ENCODE data around the gene DYNLT1. TPM values are rescaled to one million over a fixed set of nuclear protein-coding genes. Genes with fewer than 3 reads are reported as not detected.

Gene DYNLT1
- total and polyA plus RNA-seq, 10 of the 15 experiments (the other 5 are each of a cell fraction or from before 2014, with no cell fraction given): 33.6 to 298 (median 89.2) TPM

GRCh38 chr6:158625881-158626305 lies 18.6 kb downstream of the DYNLT1 start:
- Histone ChIP-seq H3K79me2 (ENCODE audit: control insufficient read depth, insufficient read depth, low read length) (no peaks in the 10 kb centered on the region), H3K27me3 (replicated peaks in 1 of 2; ENCODE audit: control insufficient read depth in 2 of 2, insufficient read depth in 2 of 2, low read length in 1 of 2) (no peaks in the 10 kb centered on the region), H3K4me1 (ENCODE audit: control insufficient read depth, insufficient read depth, low read length) (no peaks in the 10 kb centered on the region; the same call in 1 of the 2 replicates), H3K27ac (ENCODE audit: control insufficient read depth, insufficient read depth) (no peak overlapping the region), H3K4me2 (ENCODE audit: control insufficient read depth, insufficient read depth) (no peak overlapping the region), H3K9ac (ENCODE audit: control insufficient read depth, insufficient read depth, low read length) (no peak overlapping the region), H3K4me3 (no peak overlapping the region), H2AFZ (ENCODE audit: control insufficient read depth, low read depth, low read length) (no peak overlapping the region), H3K9me3 (replicated peaks; ENCODE audit: control insufficient read depth, insufficient read depth, low read length) (no peaks in the 10 kb centered on the region), H3K36me3 (ENCODE audit: control insufficient read depth in 2 of 2, insufficient read depth in 2 of 2, low read length in 1 of 2) (peaks cover 9 to 29% of the 10 kb centered on the region in 2 experiments), H4K20me1 (ENCODE audit: control insufficient read depth, insufficient read depth) (no peaks in the 10 kb centered on the region)
- ChIA-PET RAD21 (ENCODE audit: unreplicated experiment) (no interaction called here), SMC1A (ENCODE audit: uncharacterized antibody, unreplicated experiment) (no interaction called here), CTCF (interaction anchor here (1.2 kb wide), 1 partner anchor 24 kb away, joined by 4 read pairs; the partner anchor contains the start of gene SYTL3), POLR2A (no interaction called here)
- no TSS peak for BruUV-seq (replicated peaks)
- no peak for ATAC-seq
- TF ChIP-seq NR2C1 (IDR thresholded peaks at IDR 0.05) (no peak), POLR2AphosphoS5 (IDR thresholded peaks at IDR 0.05; ENCODE audit: low read length) (no peak), POLR2A (IDR thresholded peaks at IDR 0.05; ENCODE audit: low read depth, low read length) (no peak), FOS (IDR thresholded peaks at IDR 0.05; ENCODE audit: borderline replicate concordance, extremely low read depth, insufficient read length) (no peak), RBBP5 (conservative IDR thresholded peaks at IDR 0.05) (no peak), POLR2AphosphoS2 (IDR thresholded peaks at IDR 0.05; ENCODE audit: low read depth, low read length) (no peak), TCF12 (IDR thresholded peaks at IDR 0.05; ENCODE audit: low read depth, low read length) (no peak), SMARCA5 (IDR thresholded peaks at IDR 0.05) (no peak), STAT1 (conservative IDR thresholded peaks at IDR 0.05) (no peak), SIN3A (IDR thresholded peaks at IDR 0.05; ENCODE audit: low read depth, low read length) (no peak), ZBTB33 (IDR thresholded peaks at IDR 0.05) (no peak)
- intact Hi-C loops (cut with micrococcal nuclease; ENCODE audit: unreplicated experiment) (no loop called here), in situ Hi-C loops (cut with MboI) (no loop called here)
- WGBS (ENCODE audit: insufficient coverage, insufficient replicate concordance, low lambda C conversion rate, missing lambda C conversion rate): over 99% methylated on average over 15 of the region's 15 CpGs
- no peak for DNase-seq (ENCODE audit: low read depth, low spot score)
- FAIRE-seq: no peak

All from GM12878 (cell line).